PFSK-1 (cell line): Measurements from ENCODE around the gene SDHB.

Source experiments
- POLR2AphosphoS5 ChIP-seq: IDR thresholded peaks from 2 replicates; pipeline ENCODE4 v1.6.1; 2012; ENCODE audit warnings: low read depth, mild to moderate bottlenecking, control low read depth, low read length, moderate library complexity
- SIN3A ChIP-seq: IDR thresholded peaks from 2 replicates; pipeline ENCODE4 v1.6.1; 2012; ENCODE audit warnings: mild to moderate bottlenecking, low read length, moderate library complexity, borderline replicate concordance; ENCODE audit not compliant: insufficient read depth
- TF ChIP-seq, protein P1 (sequence below), 2 experiments: IDR thresholded peaks; 2 replicates each; pipeline versions ENCODE4 v1.6.1 to v1.8.0; 2011 to 2012; ENCODE audit warnings: low read depth in 2 of 2, low read length in 2 of 2, control low read depth in 1 of 2, inconsistent platforms in 1 of 2, mild to moderate bottlenecking in 1 of 2, moderate library complexity in 1 of 2; ENCODE audit not compliant: insufficient read depth in 1 of 2

DNA sequence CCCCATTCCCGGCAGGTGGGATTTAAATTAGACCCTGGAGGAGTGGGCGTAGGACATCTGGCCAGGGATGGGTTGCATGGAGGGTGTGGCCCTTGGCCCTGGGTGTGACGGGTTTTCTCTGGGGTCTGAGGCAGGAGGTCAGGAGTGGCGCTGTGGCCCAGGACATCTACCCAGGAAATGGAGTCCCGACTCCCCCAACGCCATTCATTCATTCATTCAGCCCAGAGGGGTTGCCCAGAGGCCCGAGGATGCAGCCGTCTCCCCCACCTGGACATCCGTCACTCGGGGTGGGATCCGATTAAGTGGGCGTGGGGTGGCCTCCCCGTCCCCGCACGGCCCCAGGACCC lies 42.8 kb downstream of the SDHB start:
- TF ChIP-seq SIN3A (no peak), POLR2AphosphoS5 (no peak)
- TF ChIP-seq, protein P1, sequence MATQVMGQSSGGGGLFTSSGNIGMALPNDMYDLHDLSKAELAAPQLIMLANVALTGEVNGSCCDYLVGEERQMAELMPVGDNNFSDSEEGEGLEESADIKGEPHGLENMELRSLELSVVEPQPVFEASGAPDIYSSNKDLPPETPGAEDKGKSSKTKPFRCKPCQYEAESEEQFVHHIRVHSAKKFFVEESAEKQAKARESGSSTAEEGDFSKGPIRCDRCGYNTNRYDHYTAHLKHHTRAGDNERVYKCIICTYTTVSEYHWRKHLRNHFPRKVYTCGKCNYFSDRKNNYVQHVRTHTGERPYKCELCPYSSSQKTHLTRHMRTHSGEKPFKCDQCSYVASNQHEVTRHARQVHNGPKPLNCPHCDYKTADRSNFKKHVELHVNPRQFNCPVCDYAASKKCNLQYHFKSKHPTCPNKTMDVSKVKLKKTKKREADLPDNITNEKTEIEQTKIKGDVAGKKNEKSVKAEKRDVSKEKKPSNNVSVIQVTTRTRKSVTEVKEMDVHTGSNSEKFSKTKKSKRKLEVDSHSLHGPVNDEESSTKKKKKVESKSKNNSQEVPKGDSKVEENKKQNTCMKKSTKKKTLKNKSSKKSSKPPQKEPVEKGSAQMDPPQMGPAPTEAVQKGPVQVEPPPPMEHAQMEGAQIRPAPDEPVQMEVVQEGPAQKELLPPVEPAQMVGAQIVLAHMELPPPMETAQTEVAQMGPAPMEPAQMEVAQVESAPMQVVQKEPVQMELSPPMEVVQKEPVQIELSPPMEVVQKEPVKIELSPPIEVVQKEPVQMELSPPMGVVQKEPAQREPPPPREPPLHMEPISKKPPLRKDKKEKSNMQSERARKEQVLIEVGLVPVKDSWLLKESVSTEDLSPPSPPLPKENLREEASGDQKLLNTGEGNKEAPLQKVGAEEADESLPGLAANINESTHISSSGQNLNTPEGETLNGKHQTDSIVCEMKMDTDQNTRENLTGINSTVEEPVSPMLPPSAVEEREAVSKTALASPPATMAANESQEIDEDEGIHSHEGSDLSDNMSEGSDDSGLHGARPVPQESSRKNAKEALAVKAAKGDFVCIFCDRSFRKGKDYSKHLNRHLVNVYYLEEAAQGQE (IDR thresholded peaks at IDR 0.05; ENCODE audit: insufficient read depth in 1 of 2, low read depth in 2 of 2, low read length in 2 of 2): no peak
